Mesenteric fat pad (tissue), 1 donor: ENCODE data around the gene LRRC3C. TPM values are rescaled to one million over a fixed set of nuclear protein-coding genes. Genes with fewer than 3 reads are reported as not detected.

Experiments
- DNase-seq: peaks from one replicate; pipeline ENCODE4 v3.0.0-alpha.2; 2020; ENCODE audit warnings: low spot score
- total RNA-seq: library from RNA; stranded (reverse); fragmentation: NEBNext Ultra II Directional; extraction: Animal tissue kit (Norgen Biotek cat#: 25700); gene quantifications from one replicate; pipeline ENCODE4 v1.2.1, GENCODE V29; 2021
- donor health status: DM: yes; HTN: yes; CAD: no.

The LRRC3C gene
- total RNA-seq, 1 donor from 2014 or later: not detected

- no peak for DNase-seq
These were observed 46.9 kb downstream of the LRRC3C start for GRCh38 chr17:39974433-39974832.

- no peak for DNase-seq
These were observed 48.3 kb downstream of the LRRC3C start for GRCh38 chr17:39975801-39976200.

GRCh38 chr17:39979016-39979670 is 51.6 kb downstream of the LRRC3C start:
- DNase-seq: no peak

- no peak for DNase-seq
These were observed 52.4 kb downstream of the LRRC3C start for GRCh38 chr17:39979893-39980350.

GRCh38 chr17:39980351-39981206 is 53.0 kb downstream of the LRRC3C start, which contains the start of gene PSMD3:
PSMD3 (plus strand) TSS chr17:39980807; CDS start chr17:39980971, 164 bp downstream.
- peak; percentile 99 for DNase-seq

GRCh38 chr17:39981207-39981741 is 53.7 kb downstream of the LRRC3C start:
- no peak for DNase-seq

GRCh38 chr17:39981766-39982375 is 54.3 kb downstream of the LRRC3C start:
- no peak for DNase-seq

- DNase-seq: no peak
These were observed 60.8 kb downstream of the LRRC3C start for GRCh38 chr17:39988206-39988810.

- no peak for DNase-seq
These were observed 66.9 kb downstream of the LRRC3C start for GRCh38 chr17:39994448-39994847.

Other genes starting within 250 kb of the LRRC3C start
- gene PGAP3, start 239.7 kb upstream of the LRRC3C start, total RNA-seq: 13.6 TPM
- gene ERBB2, start 227.7 kb upstream of the LRRC3C start, total RNA-seq: 21.9 TPM
- gene MIEN1, start 197.2 kb upstream of the LRRC3C start, total RNA-seq: 36.4 TPM
- gene GRB7, start 189.8 kb upstream of the LRRC3C start, total RNA-seq: 0.29 TPM
- 1.3 TPM for gene IKZF3, start 63.4 kb upstream of the LRRC3C start, total RNA-seq
- gene ZPBP2, start 59.5 kb upstream of the LRRC3C start, total RNA-seq: not detected
- gene GSDMB, start 9.1 kb upstream of the LRRC3C start, total RNA-seq: 15.3 TPM
- 191 TPM for gene ORMDL3, start 131 bp upstream of the LRRC3C start, total RNA-seq
- gene GSDMA, start 35.3 kb downstream of the LRRC3C start, total RNA-seq: 2.2 TPM
- 94.2 TPM for gene PSMD3, start 53.1 kb downstream of the LRRC3C start, total RNA-seq
- gene CSF3, start 87.7 kb downstream of the LRRC3C start, total RNA-seq: 35.9 TPM
- 72.2 TPM for gene MED24, start 126.7 kb downstream of the LRRC3C start, total RNA-seq
- gene THRA, start 135.2 kb downstream of the LRRC3C start, total RNA-seq: 74.7 TPM
- gene NR1D1, start 172.9 kb downstream of the LRRC3C start, total RNA-seq: 15.5 TPM
- 77.0 TPM for gene MSL1, start 194.2 kb downstream of the LRRC3C start, total RNA-seq
- gene CASC3, start 212.8 kb downstream of the LRRC3C start, total RNA-seq: 84.4 TPM
- gene RAPGEFL1, start 249.7 kb downstream of the LRRC3C start, total RNA-seq: 10.1 TPM